Stomach (tissue), 4 donors: ENCODE measurements around the gene GJA8.
"Not testable (repeated sequence)": the region's sequence is repeated elsewhere in the genome, so short reads cannot be mapped to it uniquely, and the experiment has no call there.

Experiments used
- CTCF ChIP-seq, 7 experiments: fragments of 450-650 bp in 4 of 7; fragments of 200-600 bp in 3 of 7; sonication (generic) in 3 of 7; IDR thresholded peaks; one replicate each; pipeline ENCODE4 v1.5.1; 2016 to 2019; ENCODE audit warnings: antibody characterized with exemption in 7 of 7, control low read depth in 2 of 7, mild to moderate bottlenecking in 1 of 7
- EP300 ChIP-seq: sonication (generic); formaldehyde crosslinking; IDR thresholded peaks from one replicate; pipeline ENCODE4 v1.6.1; 2017; ENCODE audit warnings: antibody characterized with exemption
- POLR2A ChIP-seq, 4 donors: fragments of 450-650 bp; IDR thresholded peaks; one replicate each; pipeline ENCODE4 v1.6.1; 2016; ENCODE audit warnings: antibody characterized with exemption in 4 of 4, control low read depth in 2 of 4, mild to moderate bottlenecking in 1 of 4, moderate library complexity in 1 of 4

GRCh38 chr1:147940456-147940855, 37.9 kb downstream of the GJA8 start:
- not testable (repeated sequence) for TF ChIP-seq CTCF (IDR thresholded peaks at IDR 0.05); POLR2A (IDR thresholded peaks at IDR 0.05); EP300
